ENCODE data around the gene PRKCA.

- TF ChIP-seq CTCF (IDR thresholded peaks at IDR 0.05) = no peak
- TF ChIP-seq ZFX (IDR thresholded peaks at IDR 0.05; ENCODE audit: borderline replicate concordance) = no peak
These were observed 205.8 kb downstream of the PRKCA start for GRCh38 chr17:66507982-66508760.
